K562 (cell line): ENCODE measurements around the gene FKBP7. TPM values are rescaled to one million over a fixed set of nuclear protein-coding genes. Genes with fewer than 3 reads are reported as not detected.

Experiments used
- ARHGAP35 ChIP-seq: fragments of 450-650 bp; IDR thresholded peaks from 2 replicates; pipeline ENCODE4 v1.6.1; 2018; ENCODE audit not compliant: partially characterized antibody
- CBFA2T2 ChIP-seq: fragments of 450-650 bp; conservative IDR thresholded peaks from 2 replicates; pipeline ENCODE4 v1.6.1; 2017; ENCODE audit warnings: mild to moderate bottlenecking
- DACH1 ChIP-seq: fragments of 450-650 bp; IDR thresholded peaks from 2 replicates; pipeline ENCODE4 v1.6.1; 2018; ENCODE audit not compliant: partially characterized antibody
- ESRRA ChIP-seq: fragments of 450-650 bp; IDR thresholded peaks from 2 replicates; pipeline ENCODE4 v1.6.1; 2014; ENCODE audit warnings: low read depth, mild to moderate bottlenecking, moderate library complexity, borderline replicate concordance
- FOXA3 ChIP-seq, 2 experiments: fragments of 450-650 bp in 1 of 2; sonication (generic) in 1 of 2; formaldehyde crosslinking; IDR thresholded peaks in 1 of 2; conservative IDR thresholded peaks in 1 of 2; 2 replicates each; pipeline versions ENCODE4 v1.4.0 to v1.8.0; 2020 to 2022; ENCODE audit warnings: mild to moderate bottlenecking in 2 of 2, missing genetic modification reagents in 1 of 2
- GABPA ChIP-seq: fragments of 200-800 bp; sonication (Bioruptor generic); conservative IDR thresholded peaks from 2 replicates; pipeline ENCODE4 v1.6.1; 2016; ENCODE audit warnings: low read depth, missing genetic modification characterization, missing compliant biosample characterization
- MAX ChIP-seq: sonication (generic); formaldehyde crosslinking; IDR thresholded peaks from 2 replicates; pipeline ENCODE4 v1.9.0; 2022; ENCODE audit warnings: mild to moderate bottlenecking, missing genetic modification reagents
- MYBL2 ChIP-seq, 2 experiments: fragments of 450-650 bp in 1 of 2; sonication (generic) in 1 of 2; formaldehyde crosslinking in 1 of 2; IDR thresholded peaks; 2 replicates each; pipeline versions ENCODE4 v1.6.1 to v1.8.1; 2017 to 2022; ENCODE audit warnings: borderline replicate concordance in 1 of 2, inconsistent platforms in 1 of 2, low read depth in 1 of 2, mild to moderate bottlenecking in 1 of 2, missing genetic modification reagents in 1 of 2, moderate library complexity in 1 of 2
- NFATC3 ChIP-seq: fragments of 450-650 bp; IDR thresholded peaks from 2 replicates; pipeline ENCODE4 v1.6.1; 2017; ENCODE audit warnings: mild to moderate bottlenecking
- NFRKB ChIP-seq: fragments of 450-650 bp; IDR thresholded peaks from 2 replicates; pipeline ENCODE4 v1.6.1; 2016; ENCODE audit warnings: low read depth
- NFXL1 ChIP-seq: fragments of 450-650 bp; formaldehyde crosslinking; IDR thresholded peaks from 2 replicates; pipeline ENCODE4 v1.4.0; 2021; ENCODE audit warnings: mild to moderate bottlenecking
- RREB1 ChIP-seq: fragments of 250-450 bp; sonication (Bioruptor Pico); IDR thresholded peaks from 2 replicates; pipeline ENCODE4 v1.4.0; 2020
- SAFB ChIP-seq: fragments of 200-400 bp; formaldehyde crosslinking; IDR thresholded peaks from 2 replicates; pipeline ENCODE4 v1.6.1; 2017; ENCODE audit warnings: low read depth, low read length, borderline replicate concordance
- SETDB1 ChIP-seq: IDR thresholded peaks from one replicate; pipeline ENCODE4 v1.6.1; 2012; ENCODE audit warnings: low read length, control low read depth, inconsistent platforms
- SPI1 ChIP-seq: IDR thresholded peaks from 2 replicates; pipeline ENCODE4 v1.6.1; 2011; ENCODE audit warnings: low read depth, low read length, control low read depth, borderline replicate concordance
- ZKSCAN8 ChIP-seq: fragments of 200-800 bp; sonication (Bioruptor generic); IDR thresholded peaks from 2 replicates; pipeline ENCODE4 v1.6.1; 2016; ENCODE audit warnings: missing genetic modification characterization, missing compliant biosample characterization
- ZNF121 ChIP-seq: sonication (generic); formaldehyde crosslinking; conservative IDR thresholded peaks from 2 replicates; pipeline ENCODE4 v1.8.0; 2022; ENCODE audit warnings: missing genetic modification reagents
- ZNF551 ChIP-seq: fragments of 250-450 bp; sonication (Bioruptor Pico); IDR thresholded peaks from 2 replicates; pipeline ENCODE4 v1.5.0; 2021; ENCODE audit warnings: mild to moderate bottlenecking, moderate library complexity
- ZNF717 ChIP-seq: fragments of 250-450 bp; sonication (Bioruptor Pico); IDR thresholded peaks from 2 replicates; pipeline ENCODE4 v1.5.0; 2021
- polyA plus RNA-seq, 8 experiments: library from polyadenylated mRNA; depleted of rRNA in 4 of 8; stranded (reverse) in 5 of 8; unstranded in 3 of 8; fragments of >200 nt; fragmentation: Nextera tagmentation in 2 of 8; fragmentation: Illumina TruSeq in 1 of 8; extraction: Ambion mirVana in 2 of 8; extraction: Trizol in 1 of 8; gene quantifications; 2 replicates each; pipeline versions ENCODE4 v1.2.1 to v1.2.3, GENCODE V29; 2011 to 2014; ENCODE audit warnings: inconsistent platforms in 1 of 8, missing spikeins in 1 of 8
- total RNA-seq, 7 experiments: library from RNA; depleted of rRNA in 6 of 7; stranded (reverse); fragments of >200 nt in 6 of 7; fragmentation: Illumina TruSeq in 2 of 7; extraction: Trizol in 2 of 7; gene quantifications; 2 replicates each; pipeline versions ENCODE4 v1.2.1 to v1.2.3, GENCODE V29; 2011 to 2021; ENCODE audit warnings: low replicate concordance in 1 of 7
- TF ChIP-seq, protein P1 (sequence below): fragments of 450-650 bp; IDR thresholded peaks from 2 replicates; pipeline ENCODE4 v1.7.1; 2018; ENCODE audit warnings: mild to moderate bottlenecking, low read depth; ENCODE audit not compliant: partially characterized antibody

FKBP7 gene
- total and polyA plus RNA-seq, 9 of the 15 experiments (the other 6 are each of a cell fraction or from before 2014, with no cell fraction given), result 6.1 to 23.2 (median 19.0) TPM

DNA sequence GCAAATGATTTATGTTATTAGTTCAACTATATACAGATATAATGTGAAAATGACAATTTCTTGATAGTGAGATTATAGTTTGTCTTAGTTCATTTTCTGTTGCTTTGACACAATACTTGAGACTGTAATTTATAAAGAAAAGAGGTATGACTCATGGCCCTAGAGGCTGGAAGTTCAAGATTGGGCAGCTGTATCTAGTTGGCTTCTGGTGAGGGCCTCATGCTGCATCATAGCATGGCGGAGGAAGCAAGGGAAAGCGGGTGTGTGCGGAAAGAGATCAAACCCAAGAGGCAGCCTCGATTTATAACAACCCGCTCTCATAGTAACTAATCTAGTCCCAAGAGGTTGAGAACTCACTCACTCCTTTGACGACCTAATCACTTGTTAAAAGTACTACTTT lies 13.2 kb upstream of the FKBP7 start (continued):
- TF ChIP-seq DACH1 (no peak), ARHGAP35 (no peak), SPI1 (no peak), SAFB (no peak), SETDB1 (no peak), CBFA2T2 (peak; percentile 31; the same call in 1 of the 2 replicates), GABPA (tag) (no peak), ESRRA (no peak), ZNF121 (CRISPR knock-in tag) (no peak), MAX (CRISPR knock-in tag) (peak; percentile 40), FOXA3 (CRISPR knock-in tag; conservative IDR thresholded peaks at IDR 0.05 in 1 of 2, IDR thresholded peaks at IDR 0.05 in 1 of 2) (no peak), ZKSCAN8 (CRISPR knock-in tag) (no peak), ZNF717 (CRISPR knock-in tag) (no peak), NFXL1 (CRISPR knock-in tag) (no peak), RREB1 (CRISPR knock-in tag) (no peak), MYBL2 (IDR thresholded peaks at IDR 0.05; ENCODE audit: low read depth) (no peak), MYBL2 (CRISPR knock-in tag; IDR thresholded peaks at IDR 0.05; ENCODE audit: borderline replicate concordance) (no peak), ZNF551 (CRISPR knock-in tag) (no peak), NFRKB (no peak), NFATC3 (no peak)
- TF ChIP-seq, protein P1, sequence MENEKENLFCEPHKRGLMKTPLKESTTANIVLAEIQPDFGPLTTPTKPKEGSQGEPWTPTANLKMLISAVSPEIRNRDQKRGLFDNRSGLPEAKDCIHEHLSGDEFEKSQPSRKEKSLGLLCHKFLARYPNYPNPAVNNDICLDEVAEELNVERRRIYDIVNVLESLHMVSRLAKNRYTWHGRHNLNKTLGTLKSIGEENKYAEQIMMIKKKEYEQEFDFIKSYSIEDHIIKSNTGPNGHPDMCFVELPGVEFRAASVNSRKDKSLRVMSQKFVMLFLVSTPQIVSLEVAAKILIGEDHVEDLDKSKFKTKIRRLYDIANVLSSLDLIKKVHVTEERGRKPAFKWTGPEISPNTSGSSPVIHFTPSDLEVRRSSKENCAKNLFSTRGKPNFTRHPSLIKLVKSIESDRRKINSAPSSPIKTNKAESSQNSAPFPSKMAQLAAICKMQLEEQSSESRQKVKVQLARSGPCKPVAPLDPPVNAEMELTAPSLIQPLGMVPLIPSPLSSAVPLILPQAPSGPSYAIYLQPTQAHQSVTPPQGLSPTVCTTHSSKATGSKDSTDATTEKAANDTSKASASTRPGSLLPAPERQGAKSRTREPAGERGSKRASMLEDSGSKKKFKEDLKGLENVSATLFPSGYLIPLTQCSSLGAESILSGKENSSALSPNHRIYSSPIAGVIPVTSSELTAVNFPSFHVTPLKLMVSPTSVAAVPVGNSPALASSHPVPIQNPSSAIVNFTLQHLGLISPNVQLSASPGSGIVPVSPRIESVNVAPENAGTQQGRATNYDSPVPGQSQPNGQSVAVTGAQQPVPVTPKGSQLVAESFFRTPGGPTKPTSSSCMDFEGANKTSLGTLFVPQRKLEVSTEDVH, result no peak
